NCI-H524 treated with DMSO at 0.1 percent for 48 hours (cell line): ENCODE measurements around the gene ARID5B.

Source experiments
- DNase-seq: peaks from one replicate; lab custom pipeline; 2025; lab: John Stamatoyannopoulos, UW

Gene ARID5B

DNA sequence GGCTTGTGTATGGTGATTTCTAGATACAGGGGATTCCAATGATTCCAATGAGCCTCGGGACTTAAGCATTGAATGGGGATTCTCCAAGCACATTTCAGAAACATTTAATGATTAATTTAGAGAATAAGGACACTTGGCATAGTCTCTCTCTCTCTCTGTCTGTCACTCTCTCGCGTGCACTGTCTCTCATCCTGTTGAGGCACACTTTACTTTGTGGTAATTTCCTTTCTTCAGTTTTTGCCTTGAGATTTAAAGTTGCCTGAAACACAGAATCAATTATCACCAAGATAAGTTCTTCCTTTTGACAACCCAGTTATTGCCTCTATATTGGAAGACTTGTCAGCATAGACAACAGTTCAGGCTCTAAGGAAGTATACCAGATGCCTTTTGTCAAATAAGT lies 131.6 kb downstream of the ARID5B start:
- no peak for DNase-seq

DNA sequence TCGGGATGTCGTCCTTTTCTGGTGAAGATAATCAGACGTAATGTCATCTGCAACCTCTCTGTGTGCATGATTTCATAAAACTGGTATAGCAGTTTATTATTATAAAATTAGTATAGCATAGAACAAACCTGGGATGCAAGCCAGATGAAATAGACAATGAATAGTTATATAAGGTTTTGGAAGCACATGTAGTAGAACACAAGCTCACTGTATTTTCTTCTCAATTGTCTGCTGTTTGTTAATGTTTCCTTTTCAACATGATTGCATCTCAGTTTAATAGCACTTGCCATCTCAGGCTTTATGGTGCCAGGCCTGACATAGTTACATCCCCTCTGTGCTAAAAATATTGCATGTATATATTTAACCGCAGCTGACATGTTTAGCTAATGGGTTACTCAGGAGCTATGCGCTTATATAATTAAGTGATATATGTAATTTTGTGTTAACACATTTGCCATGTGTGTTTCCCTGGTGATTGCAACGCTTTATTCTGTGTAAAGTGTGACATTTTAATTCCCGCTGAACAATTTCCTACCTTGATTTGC lies 132.7 kb downstream of the ARID5B start:
- no peak for DNase-seq

DNA sequence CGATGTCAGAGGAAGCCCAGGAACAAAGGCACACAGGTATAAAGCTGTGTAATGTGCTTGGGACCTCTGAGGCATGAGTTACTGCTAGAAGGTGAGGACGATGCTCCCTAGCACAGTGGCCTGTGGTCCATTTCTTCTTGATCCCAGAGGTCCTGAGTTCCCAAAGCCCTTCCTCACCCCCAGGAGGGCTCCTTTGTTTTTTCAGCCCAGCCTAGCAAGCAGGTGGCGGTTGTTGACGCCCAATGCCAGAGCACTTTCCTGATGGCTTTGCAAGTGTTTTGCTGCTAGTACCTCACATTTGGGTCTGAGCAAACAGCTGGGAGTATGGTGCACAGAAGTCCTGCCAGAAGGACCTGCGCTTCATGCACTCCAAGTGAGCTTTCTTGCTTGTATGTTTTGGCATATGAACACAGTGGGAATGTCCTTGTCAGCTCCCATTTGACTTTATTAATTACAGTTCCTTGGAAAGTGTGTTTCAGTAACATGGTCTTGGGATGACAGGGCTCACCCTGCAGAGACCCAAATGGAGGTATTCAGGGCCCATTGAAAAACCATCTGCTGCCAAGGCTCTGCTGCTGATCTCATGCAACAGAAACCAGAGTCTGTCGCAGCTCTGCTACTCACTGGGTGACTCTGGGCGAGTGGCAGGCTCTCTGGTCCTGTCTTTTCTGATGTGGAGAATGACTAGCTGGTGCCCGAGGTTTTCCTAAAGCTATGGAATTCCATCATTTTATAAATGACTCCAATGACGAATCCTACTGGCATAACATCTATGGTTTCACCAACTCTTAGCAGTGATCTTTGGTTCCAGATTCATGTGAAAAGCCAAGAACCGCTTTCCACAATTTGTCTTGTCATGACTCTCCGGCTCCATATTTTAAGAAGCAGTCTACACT lies 134.9 kb downstream of the ARID5B start:
- no peak for DNase-seq

DNA sequence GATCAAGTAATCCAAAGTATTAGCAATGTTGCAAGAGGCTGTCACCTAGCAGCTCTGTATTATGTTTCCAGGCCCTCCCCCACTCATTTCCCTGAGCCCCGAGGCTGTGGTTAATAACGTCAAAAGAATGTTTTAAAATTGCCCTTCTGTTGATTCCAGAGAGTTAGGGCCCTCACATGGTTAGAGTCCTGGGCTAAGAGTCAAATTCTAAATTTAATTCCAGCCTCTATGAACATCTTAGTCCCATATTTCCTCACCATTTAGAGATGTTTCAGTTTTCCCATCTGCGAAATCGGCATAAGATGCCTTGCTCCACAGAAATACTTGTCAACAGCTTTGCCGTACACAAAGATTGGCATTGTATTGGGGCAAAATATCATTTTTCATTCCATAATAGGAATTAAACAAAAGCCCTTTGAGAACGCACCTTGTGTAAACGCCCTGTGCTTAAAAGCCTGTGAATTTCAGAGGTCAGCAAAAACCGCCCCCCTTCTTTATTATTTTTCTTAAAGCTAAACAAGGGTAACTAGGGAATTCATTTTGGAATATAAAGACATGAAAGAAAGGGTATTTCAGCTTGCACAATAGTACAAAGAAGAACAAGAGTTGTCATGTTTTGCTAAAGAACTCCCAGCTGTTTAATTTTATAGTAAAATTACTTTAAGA lies 135.8 kb downstream of the ARID5B start:
- no peak for DNase-seq

DNA sequence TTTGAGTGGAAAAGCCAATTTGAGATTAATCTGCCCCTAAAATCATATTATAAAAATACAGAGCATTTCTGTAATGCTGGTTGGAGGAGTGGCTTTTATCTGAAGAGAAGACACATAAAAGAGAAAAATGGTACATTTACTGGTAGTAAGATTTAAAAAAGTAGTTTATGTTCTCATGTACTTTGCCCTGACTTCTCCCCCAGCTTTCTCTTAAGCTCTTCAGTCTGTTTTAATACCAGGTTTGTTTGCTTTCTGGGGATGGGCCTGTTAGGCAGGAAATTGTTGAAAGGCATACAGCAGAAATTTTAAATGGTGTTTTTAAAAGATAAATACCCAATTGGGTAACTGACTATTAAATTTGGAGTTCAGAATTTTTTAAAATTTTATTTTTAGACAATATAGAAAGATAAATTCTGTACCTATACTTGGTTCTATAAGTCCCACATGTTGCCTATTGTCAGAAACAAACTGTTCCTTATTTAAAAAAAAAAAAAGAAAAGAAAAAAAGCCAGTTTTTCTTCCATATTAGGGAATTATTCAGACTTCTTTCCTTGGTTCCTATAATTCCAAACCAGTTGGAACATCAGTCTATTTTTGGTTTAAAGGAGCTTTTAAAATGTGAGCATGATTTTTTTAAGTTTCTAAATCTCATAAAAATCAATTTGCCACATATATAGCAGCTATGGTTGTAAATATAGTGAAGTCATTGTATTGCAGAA lies 136.6 kb downstream of the ARID5B start:
- no peak for DNase-seq

DNA sequence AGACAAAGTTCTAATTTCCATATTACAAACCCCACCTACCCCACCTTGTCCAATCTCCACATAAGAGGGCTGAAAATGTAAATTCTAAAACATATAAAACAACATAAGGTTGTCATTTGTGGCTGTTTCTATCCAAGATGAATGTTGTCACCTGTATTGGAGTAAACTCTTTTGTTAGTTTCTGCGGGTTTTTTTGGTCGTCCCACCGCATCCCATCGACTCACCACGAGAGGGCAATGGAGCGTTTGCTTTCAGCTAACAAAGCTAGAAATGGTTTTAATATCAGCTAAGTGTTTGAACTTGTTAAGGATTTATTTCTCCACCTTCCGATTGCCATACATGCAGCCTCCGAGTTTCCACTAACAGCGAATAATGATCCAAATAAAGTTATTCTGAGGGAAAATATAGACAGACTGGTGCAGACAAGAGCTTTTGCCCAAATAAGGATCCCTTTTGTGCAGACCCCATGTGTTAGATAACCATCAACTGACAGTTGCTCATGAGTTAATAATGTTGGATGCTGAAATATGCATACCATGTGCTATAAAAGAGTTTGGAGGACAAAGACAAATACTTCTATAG lies 137.2 kb downstream of the ARID5B start:
- no peak for DNase-seq

DNA sequence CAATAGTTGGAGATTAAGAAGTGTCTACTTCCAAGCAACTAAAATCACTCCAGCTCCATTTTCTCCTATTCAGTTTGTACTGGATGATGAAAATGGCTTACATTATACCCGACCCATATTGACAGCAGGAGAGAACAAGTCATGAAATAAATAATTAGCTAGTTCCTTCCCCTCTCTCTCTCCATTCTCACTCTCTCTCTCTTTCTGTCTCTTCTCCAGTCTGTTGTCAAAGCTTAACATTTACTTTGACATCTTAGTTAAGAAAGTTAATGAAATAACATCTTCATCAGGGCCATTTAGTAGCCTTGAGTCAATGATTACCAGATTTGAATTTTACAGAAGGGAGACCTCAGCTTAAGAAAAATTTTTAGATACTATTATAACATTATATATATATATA lies 138.5 kb downstream of the ARID5B start:
- DNase-seq, result no peak

DNA sequence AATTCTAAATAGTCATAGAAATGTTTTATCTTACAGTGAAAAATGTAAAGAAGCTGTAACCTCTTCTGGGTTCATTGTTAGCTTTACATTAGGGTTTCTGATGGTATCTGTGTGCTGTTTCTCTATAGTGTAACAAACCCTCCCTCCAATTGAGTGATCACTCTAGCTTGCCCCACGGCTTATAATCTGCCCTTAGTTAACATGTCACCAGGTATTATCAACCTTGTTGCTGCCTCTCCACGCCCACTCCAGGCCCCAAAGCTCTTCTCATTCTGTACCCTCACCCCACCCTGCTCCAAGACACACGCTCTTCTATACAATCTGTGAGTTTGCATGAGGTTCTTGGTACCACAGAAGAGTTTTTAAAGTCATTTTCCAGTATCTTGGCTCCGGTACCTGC lies 139.4 kb downstream of the ARID5B start:
- no peak for DNase-seq

DNA sequence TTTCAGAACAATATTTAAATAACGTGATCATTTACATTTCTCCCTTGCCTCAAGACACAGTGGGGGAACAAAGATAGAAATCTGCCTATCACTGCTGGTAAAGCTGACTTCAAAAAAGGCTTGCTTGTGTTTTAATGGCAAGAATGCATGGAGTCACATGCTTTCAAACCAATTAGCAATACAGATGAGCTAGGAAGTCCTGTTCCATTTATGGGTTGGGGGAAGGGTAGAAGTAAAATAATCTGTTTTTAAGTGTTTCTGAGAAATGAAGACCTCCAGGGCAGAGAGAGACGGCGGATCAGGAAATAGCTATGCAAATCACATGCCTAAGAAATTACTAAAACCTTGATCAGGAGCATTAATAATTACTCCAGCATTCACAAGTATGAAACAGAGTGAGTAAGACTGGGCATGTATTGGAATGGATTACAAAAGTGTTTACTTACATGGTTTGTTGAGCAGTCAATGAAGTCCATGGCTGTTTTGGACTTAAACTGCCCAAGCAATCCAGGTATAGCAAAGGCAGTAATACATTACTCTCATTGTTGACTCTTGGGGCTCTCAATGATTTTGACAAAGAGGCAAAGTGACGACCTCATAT lies 142.0 kb downstream of the ARID5B start:
- no peak for DNase-seq

DNA sequence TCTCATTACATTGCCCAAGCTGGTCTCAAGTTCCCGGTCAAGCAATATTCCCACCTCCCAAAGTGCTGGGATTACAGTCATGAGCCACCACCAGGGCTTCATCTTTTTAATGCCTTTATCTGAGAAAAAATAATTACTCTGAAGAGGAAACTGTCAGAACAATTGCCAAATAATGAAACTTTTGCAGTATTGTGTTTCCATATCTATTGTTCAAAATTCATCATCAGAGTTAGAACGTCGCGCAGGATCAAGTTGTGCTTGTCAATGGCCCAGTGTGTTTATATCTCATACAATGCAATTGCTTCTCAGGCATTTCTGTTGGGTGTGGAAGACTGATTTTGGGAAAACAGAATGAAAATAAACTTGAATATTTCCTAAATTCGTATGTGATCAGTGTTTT lies 143.1 kb downstream of the ARID5B start:
- no peak for DNase-seq

DNA sequence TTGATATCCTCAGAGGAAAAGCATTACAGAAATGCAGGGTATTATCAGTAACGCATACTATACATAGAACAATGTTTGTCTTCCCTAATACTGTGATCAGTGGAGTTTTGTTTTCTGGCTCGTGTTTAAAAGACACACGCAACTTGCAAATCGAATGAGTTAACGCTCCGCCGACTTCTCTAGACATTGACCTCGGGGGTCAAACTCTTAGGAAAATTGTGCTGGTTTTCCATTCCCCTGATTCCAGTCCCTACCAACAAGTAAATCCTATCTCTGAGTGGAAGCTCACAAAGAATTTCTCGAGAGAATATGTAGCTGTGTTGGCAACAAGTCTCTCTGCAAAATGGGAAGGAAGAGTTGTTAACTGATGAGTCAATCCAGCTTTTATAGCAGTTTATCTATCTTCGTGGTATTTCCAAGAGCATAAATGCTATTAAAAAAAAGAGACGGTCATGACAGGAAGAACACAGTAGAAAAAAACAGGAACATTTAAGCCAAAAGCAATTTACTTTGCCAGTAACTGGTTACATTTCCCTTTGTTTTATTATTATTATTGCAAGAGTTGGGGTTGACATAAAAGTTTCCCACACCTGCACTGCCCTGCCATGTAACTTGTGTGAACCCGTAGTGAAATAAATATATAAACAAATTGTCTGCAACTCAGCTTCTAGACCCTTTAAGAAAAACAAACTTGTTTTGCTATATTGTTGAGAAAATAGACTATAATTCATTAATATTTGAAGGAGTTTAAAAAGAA lies 144.4 kb downstream of the ARID5B start:
- no peak for DNase-seq

DNA sequence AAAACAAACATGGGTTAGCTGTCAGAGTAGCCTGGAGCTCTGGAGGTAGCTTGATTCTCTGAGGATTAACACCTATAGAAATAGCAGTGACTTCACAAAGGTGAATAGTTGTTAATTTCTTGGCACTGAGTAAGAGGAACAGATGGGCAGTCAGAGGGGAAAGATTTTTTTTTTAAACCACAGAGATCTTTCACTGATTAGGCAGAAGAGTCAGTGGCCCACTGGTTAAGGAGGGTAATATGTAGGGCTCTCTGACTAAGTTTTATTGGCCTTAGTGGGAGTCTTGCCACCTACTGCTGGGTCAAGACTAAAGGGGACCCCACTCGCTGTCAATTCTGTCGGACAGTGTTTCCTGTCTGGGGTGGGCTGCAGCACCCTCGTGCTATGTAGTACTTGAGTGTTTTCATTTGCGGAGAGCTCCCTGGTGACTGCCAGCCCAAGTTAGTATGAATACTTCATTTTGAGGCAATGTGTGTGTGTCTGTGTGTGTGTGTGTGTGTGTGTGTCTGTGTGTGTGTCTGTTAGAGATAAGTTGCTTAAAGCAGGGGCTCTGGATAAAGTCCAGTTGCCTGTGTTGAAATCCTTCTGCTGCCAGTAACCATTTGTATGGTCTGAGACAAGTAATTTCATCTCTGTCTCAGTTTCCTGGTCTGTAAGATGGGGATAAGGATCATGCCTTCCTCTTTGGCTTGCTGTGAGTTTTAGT lies 145.2 kb downstream of the ARID5B start:
- DNase-seq, result no peak

DNA sequence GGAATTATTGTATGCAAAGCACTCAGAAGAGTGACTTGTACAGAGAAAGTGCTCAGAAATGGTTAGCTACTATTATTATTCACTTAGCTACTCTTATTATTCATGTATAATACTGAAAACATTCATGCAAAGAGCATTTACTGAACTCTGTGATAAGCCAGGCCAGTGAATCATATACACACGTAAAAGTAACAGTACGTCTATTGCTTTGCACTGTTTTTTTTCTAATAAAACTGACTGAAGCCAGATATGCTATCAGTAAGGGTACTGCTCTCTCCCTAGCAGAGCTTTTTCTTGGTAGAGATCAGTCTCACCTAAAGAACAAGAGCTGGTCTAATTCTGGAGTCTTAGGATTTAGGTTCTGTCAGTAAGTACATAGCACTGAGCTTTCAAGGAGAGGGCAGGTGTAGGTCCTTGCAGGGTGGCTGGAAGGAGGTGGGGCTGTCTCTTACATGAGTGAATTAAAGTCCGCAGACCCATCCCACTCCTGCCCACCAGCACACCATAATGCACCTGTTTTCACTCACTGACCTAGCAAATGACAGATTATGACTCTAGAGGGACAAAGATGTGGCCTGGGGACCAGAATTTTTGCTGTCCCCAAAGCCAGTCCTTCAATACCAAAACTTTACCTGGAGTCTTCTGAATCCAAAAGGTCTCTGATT lies 145.9 kb downstream of the ARID5B start:
- no peak for DNase-seq

DNA sequence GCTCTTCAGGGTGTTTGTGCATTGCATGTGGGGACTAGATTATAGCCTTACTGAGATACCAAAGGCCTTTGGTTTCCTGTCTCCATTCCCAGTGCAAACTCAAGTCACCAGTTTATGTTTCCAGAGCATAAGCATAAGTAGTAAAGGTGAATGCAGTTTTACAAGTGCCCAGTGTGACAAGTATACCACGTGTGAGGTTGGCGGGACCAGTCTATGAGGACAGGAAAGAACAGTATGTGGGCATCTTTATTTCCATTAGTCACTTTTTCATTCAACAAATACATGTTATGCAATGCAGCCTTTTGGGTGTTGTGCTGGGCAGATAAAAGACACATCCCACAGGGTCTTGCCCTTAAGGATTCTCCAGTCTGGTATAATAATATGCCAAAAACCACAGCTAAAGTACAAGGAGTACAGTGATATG lies 146.5 kb downstream of the ARID5B start:
- no peak for DNase-seq

DNA sequence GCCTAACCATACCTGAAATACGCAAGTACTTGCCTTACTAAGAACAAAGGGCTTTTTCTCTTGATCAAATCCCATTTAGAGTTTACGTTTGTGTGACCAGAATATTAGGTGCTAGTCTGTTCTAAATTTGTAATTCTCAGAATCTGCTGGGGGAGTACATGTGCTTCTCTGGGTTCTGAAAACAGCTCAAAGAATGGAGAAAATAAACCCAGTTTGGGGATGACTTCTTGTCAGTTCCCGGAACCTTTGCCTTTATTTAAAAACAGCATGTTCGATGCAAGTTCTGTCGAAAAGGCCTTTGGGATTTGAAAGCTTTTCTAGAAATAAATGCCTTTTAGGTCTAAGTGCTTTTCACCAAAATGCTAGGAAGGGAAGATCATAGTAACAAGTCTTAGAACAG lies 147.0 kb downstream of the ARID5B start:
- no peak for DNase-seq

DNA sequence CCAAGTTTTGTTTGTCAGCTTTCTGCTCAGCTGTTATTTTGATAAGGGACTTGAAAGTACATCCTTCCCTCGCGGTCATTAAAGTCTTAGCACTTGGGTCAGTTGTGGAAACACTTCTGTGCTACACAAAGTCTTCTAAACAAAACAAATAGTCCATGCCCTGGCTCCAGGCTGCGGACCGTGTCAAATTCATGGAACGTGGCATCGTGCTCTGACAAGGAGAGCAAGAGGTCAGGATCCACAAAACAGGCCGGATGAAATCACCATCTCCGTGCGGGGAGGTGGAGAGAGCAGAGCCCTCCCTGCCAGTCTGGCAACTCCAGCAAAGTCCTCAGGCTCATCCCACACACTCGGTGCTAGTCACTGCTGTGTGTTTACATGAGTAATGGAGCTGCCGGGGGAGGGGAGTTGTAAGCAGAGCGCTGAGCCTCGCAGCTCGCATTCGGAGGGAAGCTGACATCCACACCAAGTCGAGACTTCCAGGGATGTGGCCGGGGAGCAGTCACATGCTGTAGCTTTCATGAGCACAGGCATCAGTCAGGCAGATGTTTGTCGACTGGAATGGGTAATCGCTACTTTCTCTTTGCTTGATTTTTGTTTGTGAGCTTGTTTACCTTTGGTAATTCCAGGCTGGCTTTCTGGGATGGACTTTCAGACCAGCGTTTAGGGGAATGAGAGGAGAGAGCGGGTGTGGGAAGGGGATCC lies 147.6 kb downstream of the ARID5B start:
- no peak for DNase-seq

DNA sequence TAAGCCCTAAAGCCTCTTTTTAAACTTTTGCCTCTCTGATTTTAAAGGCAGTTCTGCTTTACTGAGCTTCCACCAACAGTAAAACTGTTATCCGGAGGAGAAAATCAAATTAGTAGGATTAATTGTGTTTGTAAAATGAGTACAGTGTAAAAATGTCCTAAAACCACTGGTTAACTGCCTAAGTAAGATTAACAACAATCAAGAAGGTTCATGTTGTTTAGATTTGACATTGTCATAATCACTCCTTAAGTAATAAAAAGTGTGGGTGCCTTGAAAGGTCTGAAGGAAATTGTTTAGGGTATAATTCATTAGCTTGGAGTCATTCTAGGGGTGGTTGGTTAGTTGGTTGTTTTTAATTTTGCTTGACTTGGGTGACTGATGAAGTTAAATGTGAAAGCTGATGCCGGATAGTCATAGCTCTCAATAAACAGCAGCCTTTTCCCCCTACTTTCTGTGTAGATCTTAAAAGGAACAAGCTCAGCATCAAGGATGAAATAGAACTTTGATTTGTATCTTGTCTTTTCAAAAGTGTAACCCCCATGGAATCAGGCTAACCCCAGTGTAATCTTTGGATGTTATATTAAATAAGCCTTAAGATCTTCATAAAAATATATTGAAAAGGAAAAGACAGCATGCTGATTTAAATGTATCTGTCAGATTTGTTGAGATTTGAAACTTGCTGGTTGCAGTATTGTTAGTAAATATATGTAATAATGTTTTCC lies 148.3 kb downstream of the ARID5B start:
- no peak for DNase-seq

DNA sequence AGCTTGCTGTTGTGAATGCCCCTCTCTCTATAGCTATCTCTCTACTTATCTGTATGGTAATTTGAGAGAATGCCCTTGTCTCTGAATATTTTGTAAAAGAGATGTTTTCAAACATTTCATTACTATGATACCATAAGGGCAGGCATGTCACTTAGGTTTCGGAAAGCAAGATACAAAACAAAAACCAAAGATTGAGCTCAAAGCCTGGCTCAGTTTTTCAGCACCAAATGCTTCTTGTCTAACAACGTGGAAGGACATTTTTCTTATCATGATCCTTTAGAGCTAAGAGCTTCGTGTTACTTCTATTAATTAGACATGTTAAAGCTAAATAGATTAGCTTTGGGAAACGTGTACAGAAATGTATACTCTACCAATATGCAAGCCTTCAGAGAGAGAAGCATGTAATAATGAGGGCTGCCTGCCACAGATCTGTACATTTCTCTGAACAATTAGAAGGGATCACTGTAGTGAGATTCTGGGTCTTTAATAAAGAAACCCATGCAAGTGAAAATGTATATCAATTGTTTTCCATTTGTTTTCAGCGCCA lies 148.9 kb downstream of the ARID5B start:
- no peak for DNase-seq
